NCI-H146 treated with DMSO at 0.1 percent for 48 hours (cell line): ENCODE data around the gene FAM222A.

ENCODE experiments used
- DNase-seq: peaks from one replicate; lab custom pipeline; 2025; ENCODE audit not compliant: unreplicated experiment; lab: John Stamatoyannopoulos, UW

FAM222A gene

GRCh38 chr12:109737126-109737525, 23.5 kb downstream of the FAM222A start:
- no peak for DNase-seq

GRCh38 chr12:109737631-109738030, 24.0 kb downstream of the FAM222A start:
- no peak for DNase-seq

GRCh38 chr12:109738209-109738608, 24.6 kb downstream of the FAM222A start:
- DNase-seq, result no peak

- DNase-seq, result no peak
Observed at GRCh38 chr12:109738878-109739665, 25.4 kb downstream of the FAM222A start.

GRCh38 chr12:109739747-109740693, 26.4 kb downstream of the FAM222A start:
- DNase-seq, result no peak

- DNase-seq, result no peak
Observed at GRCh38 chr12:109740694-109741245, 27.1 kb downstream of the FAM222A start.

GRCh38 chr12:109741286-109741969, 27.8 kb downstream of the FAM222A start:
- no peak for DNase-seq

- no peak for DNase-seq
Observed at GRCh38 chr12:109741970-109742703, 28.5 kb downstream of the FAM222A start.

- DNase-seq, result no peak
Observed at GRCh38 chr12:109743076-109743910, 29.7 kb downstream of the FAM222A start.

- DNase-seq, result no peak
Observed at GRCh38 chr12:109744026-109744425, 30.4 kb downstream of the FAM222A start.

GRCh38 chr12:109744986-109745942, 31.6 kb downstream of the FAM222A start:
- DNase-seq, result no peak

- no peak for DNase-seq
Observed at GRCh38 chr12:109752117-109753053, 38.8 kb downstream of the FAM222A start.

GRCh38 chr12:109753054-109753401, 39.4 kb downstream of the FAM222A start:
- no peak for DNase-seq

- no peak for DNase-seq
Observed at GRCh38 chr12:109753959-109754358, 40.3 kb downstream of the FAM222A start.

GRCh38 chr12:109756457-109756856, 42.8 kb downstream of the FAM222A start:
- no peak for DNase-seq

GRCh38 chr12:109757671-109758265, 44.1 kb downstream of the FAM222A start:
- no peak for DNase-seq
